HG02970 (cell line): ENCODE data around the gene CHD8.

Experiments
- ATAC-seq: cut with Tn5 transposase; IDR thresholded peaks from one replicate; pipeline ENCODE4 v1.9.1; 2021; ENCODE audit warnings: mild to moderate bottlenecking, moderate library complexity, moderate number of reproducible peaks; ENCODE audit not compliant: unreplicated experiment, low FRiP score

The CHD8 gene

DNA sequence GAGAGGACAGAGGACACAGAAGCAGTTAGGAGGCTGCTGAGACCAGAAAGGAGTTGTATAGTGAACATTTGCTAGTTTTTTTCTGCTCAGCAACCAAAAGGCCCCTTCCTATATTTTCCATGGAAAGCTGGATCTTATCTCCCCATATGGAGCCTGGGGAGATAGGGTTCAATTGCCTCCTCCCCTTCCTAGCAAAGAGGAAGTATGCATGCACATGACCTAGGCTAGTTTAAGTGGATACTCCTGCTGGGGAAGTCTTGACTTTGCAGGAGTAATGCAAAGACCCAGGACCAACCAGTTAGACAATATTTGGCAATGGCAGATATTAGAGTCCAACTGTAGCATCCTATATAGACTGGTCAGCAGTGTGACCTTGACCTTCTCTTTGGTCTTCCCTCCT, 15.1 kb downstream of the CHD8 start:
- ATAC-seq = no peak

GRCh38 chr14:21437063-21437901, 18.6 kb downstream of the CHD8 start:
- peak; percentile 98 for ATAC-seq

GRCh38 chr14:21436567-21437062, 19.3 kb downstream of the CHD8 start:
- no peak for ATAC-seq

- ATAC-seq = no peak
Observed at GRCh38 chr14:21431126-21431525, 24.8 kb downstream of the CHD8 start.

GRCh38 chr14:21428930-21429329, 27.0 kb downstream of the CHD8 start:
- no peak for ATAC-seq

GRCh38 chr14:21426692-21427091, 29.2 kb downstream of the CHD8 start:
- no peak for ATAC-seq

GRCh38 chr14:21419528-21419927, 36.4 kb downstream of the CHD8 start:
- no peak for ATAC-seq

DNA sequence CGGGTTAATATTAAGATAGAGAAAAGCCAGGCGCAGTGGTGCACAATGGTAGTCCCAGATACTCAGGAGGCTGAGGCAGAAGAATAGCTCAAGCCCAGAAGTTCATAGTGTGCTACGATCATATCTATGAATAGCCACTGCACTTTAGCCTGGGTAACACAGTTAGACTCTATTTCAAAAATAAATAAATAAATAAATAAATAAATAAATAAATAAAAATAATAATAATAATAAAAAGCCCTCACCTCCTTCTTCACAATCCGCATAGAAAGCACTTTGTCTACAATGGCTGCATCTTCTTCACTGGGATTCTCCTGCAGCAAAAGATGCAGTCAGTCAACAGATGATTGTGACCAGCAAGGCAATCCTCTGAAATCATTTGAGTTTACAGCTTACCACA, 40.6 kb downstream of the CHD8 start:
- ATAC-seq = no peak

DNA sequence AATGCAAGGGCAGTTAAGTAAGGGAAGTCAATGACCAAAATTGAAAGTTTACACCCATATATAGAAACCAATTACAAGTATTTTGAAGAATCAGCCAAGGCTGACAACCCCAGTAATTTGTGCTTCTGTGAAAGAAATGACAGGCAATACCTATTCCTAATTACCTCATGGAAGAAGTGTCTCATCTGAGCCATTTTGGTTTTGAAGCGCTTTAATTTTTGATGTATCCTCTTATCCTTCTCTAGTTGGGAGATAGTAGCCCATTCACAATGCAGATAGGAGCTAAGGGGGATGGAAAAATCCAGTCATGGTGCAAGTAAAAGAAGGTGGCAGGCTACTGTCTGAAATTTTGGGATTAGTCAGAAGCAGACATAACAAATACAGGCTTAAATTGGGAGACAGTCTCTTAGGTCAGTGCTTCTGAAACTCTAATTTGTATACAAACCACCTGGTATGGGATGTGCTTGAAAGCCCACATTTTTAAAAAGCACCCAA, 41.7 kb downstream of the CHD8 start:
- ATAC-seq = no peak

- no peak for ATAC-seq
Observed at GRCh38 chr14:21408147-21408546, 47.8 kb downstream of the CHD8 start.

DNA sequence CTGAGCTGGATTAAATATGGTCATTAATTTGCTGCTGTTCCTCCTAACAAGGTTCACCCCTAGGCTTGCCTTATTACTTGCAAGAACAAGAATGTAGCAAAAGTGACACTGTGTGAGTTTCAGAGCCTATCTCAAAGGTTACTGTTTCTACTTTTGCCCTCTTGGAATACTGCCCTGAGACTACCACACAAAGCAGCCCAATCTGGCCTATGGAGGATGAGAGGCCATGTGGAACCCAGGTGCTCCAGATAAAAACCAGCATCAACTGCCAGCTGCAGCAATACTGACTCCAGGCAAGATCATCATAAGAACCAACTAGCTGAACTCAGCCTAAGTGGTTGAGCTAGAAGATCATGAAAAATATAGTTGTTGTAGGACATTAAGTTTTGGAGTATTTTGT, 49.7 kb downstream of the CHD8 start:
- ATAC-seq = no peak

DNA sequence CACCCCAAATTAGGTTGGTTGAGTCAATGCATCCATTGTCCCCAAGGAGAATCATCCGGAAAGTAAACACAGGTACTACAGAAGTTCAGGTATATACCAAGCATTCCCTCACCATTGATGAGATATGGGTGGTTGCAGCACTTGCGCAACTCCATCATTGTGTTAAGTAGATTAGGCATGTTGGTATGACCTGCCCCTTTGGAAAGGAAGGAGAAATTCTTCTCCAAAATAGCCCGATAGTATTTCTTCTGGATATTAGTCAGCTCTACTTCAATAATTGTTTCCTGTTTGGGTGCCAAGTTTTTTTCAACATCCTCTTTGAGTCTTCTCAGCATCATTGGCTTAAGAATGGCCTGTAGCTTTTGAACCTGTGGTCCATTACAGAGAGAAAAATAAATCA, 50.8 kb downstream of the CHD8 start:
- ATAC-seq = no peak

- no peak for ATAC-seq
Observed at GRCh38 chr14:21399311-21399870, 56.5 kb downstream of the CHD8 start.

DNA sequence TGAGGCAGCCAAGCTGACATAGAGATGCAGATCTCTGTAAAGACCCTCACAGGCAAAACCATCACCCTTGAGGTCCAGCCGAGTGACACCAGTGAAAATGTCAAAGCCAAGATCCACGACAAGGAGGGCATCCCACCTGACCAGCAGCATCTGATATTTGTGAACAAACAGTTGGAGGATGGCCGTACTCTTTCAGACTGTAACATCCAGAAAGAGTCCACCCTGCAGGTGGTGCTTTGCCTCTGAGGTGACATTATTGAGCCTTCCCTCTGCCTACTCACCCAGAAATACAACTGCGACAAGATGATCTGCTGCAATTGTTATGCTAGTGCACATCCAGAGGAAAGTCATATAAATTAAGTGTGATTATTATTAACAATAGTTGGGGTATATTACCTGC, 57.0 kb downstream of the CHD8 start:
- ATAC-seq = no peak

- no peak for ATAC-seq
Observed at GRCh38 chr14:21395450-21395849, 60.5 kb downstream of the CHD8 start.

DNA sequence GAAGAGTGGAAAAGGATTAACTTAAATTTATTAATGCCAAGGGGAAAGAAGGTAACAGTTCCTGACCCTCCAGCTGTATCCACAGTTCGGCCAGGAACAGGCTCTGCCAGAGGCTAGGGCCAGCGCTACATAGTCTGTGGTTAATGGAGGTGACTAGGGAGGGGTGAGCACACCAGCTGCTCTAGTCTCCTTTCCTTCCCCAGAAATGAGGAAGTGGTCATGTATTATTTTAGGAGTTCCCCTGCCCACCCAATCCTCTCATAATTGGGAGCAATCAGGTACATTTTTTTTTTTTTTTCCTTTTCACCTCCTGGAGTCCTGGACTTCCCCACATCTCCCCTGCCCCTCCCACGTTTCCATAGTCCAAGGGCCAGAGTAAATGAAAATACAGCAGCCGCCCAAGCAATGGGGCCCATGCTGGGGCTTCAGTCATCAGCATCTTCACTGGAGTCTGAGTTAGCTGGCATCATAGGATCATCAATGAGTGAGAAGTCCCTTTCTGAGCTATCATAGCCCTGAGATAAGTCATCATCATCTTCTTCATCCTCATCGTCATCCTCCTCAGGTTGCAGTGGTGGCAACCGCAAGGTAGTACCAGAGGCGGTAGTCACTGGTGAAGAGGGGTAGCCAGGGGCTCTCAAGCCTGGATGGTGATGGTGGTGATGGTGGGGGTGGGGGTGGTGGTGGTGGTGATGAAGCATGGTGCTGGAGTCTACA, 70.6 kb downstream of the CHD8 start:
- ATAC-seq = no peak

- ATAC-seq = no peak
Observed at GRCh38 chr14:21384494-21384851, 71.5 kb downstream of the CHD8 start.

- ATAC-seq = peak; percentile 82
Observed at GRCh38 chr14:21383848-21384493, 72.0 kb downstream of the CHD8 start, which contains the start of gene SUPT16H. SUPT16H (minus strand) TSS chr14:21384019; CDS start chr14:21383927, 92 bp downstream.

GRCh38 chr14:21382886-21383847, 72.8 kb downstream of the CHD8 start:
- ATAC-seq = no peak

GRCh38 chr14:21382095-21382494, 73.8 kb downstream of the CHD8 start:
- ATAC-seq = no peak
